ENCODE data around the gene PADI6. TPM values are rescaled to one million over a fixed set of nuclear protein-coding genes. Genes with fewer than 3 reads are reported as not detected.
A peak's percentile ranks its signal among the peaks of the same experiment; 100 is the strongest.

Gene PADI6
- total and polyA plus RNA-seq, 2 of the 8 experiments (the other 6 are each of a cell fraction or from before 2014, with no cell fraction given) = not detected

DNA sequence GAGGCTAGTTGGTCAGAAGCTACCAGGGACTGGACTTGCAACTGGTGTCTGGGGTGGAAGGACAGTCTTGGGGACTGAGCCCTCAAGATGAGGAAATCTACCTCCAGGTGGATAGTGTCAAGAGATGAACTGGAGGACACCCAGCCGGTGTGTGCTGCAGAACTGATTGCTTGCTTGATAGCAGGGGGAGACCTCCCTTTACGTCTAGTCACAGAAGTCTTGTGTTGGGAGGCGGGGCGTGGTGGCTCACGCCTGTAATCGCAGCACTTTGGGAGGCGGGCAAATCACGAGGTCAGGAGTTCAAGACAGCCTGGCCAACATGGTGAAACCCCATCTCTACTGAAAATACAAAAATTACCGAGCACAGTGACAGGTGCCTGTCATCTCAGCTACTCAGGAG, 62.6 kb downstream of the PADI6 start:
- H3K9me3 ChIP-seq (ENCODE audit: insufficient read depth in 2 of 2, low read depth in 1 of 2, low read length in 1 of 2) = no peaks in the 10 kb centered on the region
- peaks cover 18% of the 10 kb centered on the region for H3K79me1 ChIP-seq (ENCODE audit: low read depth, low read length)
- no peak for DNase-seq (ENCODE audit: low read depth in 1 of 2, low spot score in 2 of 2)
- no peak overlapping the region for H3K23ac ChIP-seq (ENCODE audit: insufficient read length)
- H3K4ac ChIP-seq (replicated peaks; ENCODE audit: insufficient read length, low read depth, low read length) = peak overlapping the region; percentile 48
- H3K4me2 ChIP-seq (ENCODE audit: insufficient read depth in 1 of 2, low read depth in 2 of 2, low read length in 2 of 2) = peak overlapping the region; percentile 60 to 93
- H3K36me3 ChIP-seq (ENCODE audit: control insufficient read depth in 2 of 4, insufficient read depth in 4 of 4, low read length in 3 of 4) = peaks cover 0 to 74% (median 18%) of the 10 kb centered on the region in 4 experiments
- peaks cover 18 to 35% of the 10 kb centered on the region in 2 experiments for H4K20me1 ChIP-seq (replicated peaks in 1 of 2; ENCODE audit: control insufficient read depth in 1 of 2, insufficient read depth in 2 of 2, low read length in 2 of 2)
- POLR2A ChIA-PET (ENCODE audit: partially characterized antibody) = interaction anchor here (0.7 to 12.4 kb wide), 12 partner anchors 12 to 116 kb away, joined by 3 to 155 read pairs (median 4); no protein-coding TSS in a partner anchor
- no peak overlapping the region for H3K56ac ChIP-seq (replicated peaks; ENCODE audit: insufficient read length, low read depth, low read length)
- CTCF ChIA-PET (ENCODE audit: partially characterized antibody) = interaction anchor here (0.7 to 2.7 kb wide), 5 partner anchors 10 to 1056 kb away, joined by 3 to 6 read pairs (median 3); no protein-coding TSS in a partner anchor
- FAIRE-seq = no peak
- TF ChIP-seq POLR2A (IDR thresholded peaks at IDR 0.05; ENCODE audit: control extremely low read depth in 1 of 2, low read depth in 2 of 2, low read length in 2 of 2) (no peak), ASH2L (IDR thresholded peaks at IDR 0.05; ENCODE audit: low read length) (no peak), POLR2AphosphoS5 (IDR thresholded peaks at IDR 0.05; ENCODE audit: low read depth, low read length) (peak; percentile 72; the same call in 1 of the 2 replicates)
- H2BK120ac ChIP-seq (replicated peaks; ENCODE audit: low read depth, low read length) = no peak overlapping the region
- H2AK5ac ChIP-seq (ENCODE audit: low read depth, low read length) = peak overlapping the region; percentile 19; the same call in 1 of the 2 replicates
- H3K27me3 ChIP-seq (replicated peaks in 1 of 4; ENCODE audit: control insufficient read depth in 3 of 4, extremely low read depth in 1 of 4, insufficient read depth in 3 of 4, low read length in 3 of 4) = no peaks in the 10 kb centered on the region
- H3K79me2 ChIP-seq (ENCODE audit: control insufficient read depth in 1 of 2, insufficient read depth in 2 of 2, low read length in 2 of 2) = peaks cover 38 to 93% of the 10 kb centered on the region in 2 experiments
- H3K4me1 ChIP-seq (replicated peaks in 1 of 4; ENCODE audit: control insufficient read depth in 3 of 4, insufficient read depth in 4 of 4, low read length in 3 of 4) = peaks cover 33 to 50% (median 40%) of the 10 kb centered on the region in 4 experiments
- H4K91ac ChIP-seq (replicated peaks; ENCODE audit: insufficient read length, low read length) = peak overlapping the region; percentile 32
- H2BK20ac ChIP-seq (ENCODE audit: low read length) = peak overlapping the region; percentile 97
- H2BK12ac ChIP-seq (ENCODE audit: low read depth, low read length) = peak overlapping the region; percentile 96
- H3K9ac ChIP-seq (replicated peaks in 1 of 4; ENCODE audit: extremely low read depth in 1 of 4, low read depth in 3 of 4, low read length in 3 of 4) = no peak overlapping the region
- WGBS, 2 experiments (ENCODE audit: extremely low coverage in 1 of 2, insufficient coverage in 1 of 2, insufficient read length in 1 of 2, insufficient replicate concordance in 2 of 2, low coverage in 1 of 2, low lambda C conversion rate in 2 of 2, missing lambda C conversion rate in 1 of 2) = 58% methylated on average over 9 of the region's 9 CpGs; no CpG with 5 or more reads in 1 of the 2 experiments
- peaks cover 12% of the 10 kb centered on the region for H3K23me2 ChIP-seq (ENCODE audit: low read depth, low read length)
- H3K4me3 ChIP-seq (ENCODE audit: extremely low read depth in 1 of 4, insufficient read depth in 2 of 4, low read depth in 3 of 4, low read length in 4 of 4) = peak overlapping the region in 2 of 4 experiments; percentile 15 to 46; a peak in 4 of 8 replicates
- H3K18ac ChIP-seq (ENCODE audit: extremely low read depth, low read length) = peak overlapping the region; percentile 33; the same call in 1 of the 2 replicates
- H4K8ac ChIP-seq (ENCODE audit: extremely low read depth, insufficient read depth, low read length) = no peak overlapping the region
- H2AFZ ChIP-seq (ENCODE audit: low read length) = no peak overlapping the region
- H2BK15ac ChIP-seq (ENCODE audit: low read length) = peak overlapping the region; percentile 34; the same call in 1 of the 2 replicates
- H3K27ac ChIP-seq (ENCODE audit: low read depth, low read length) = no peak overlapping the region; the same call in 1 of the 2 replicates
- no peak overlapping the region for H4K5ac ChIP-seq (ENCODE audit: insufficient read length, low read depth, low read length)
- H2BK5ac ChIP-seq (ENCODE audit: low read depth, low read length) = peak overlapping the region; percentile 86
- no peak overlapping the region for H3K14ac ChIP-seq (ENCODE audit: insufficient read length)
